Measurements from ENCODE around the gene ME3. TPM values are rescaled to one million over a fixed set of nuclear protein-coding genes. Genes with fewer than 3 reads are reported as not detected.

The ME3 gene
- total RNA-seq, 1 experiment from 2014 or later = 0.30 TPM

GRCh38 chr11:86396396-86396795 lies 276.0 kb downstream of the ME3 start:
- Histone ChIP-seq H3K9ac (ENCODE audit: low read length) (no peak overlapping the region), H3K4me1 (ENCODE audit: control insufficient read depth in 1 of 2, insufficient read depth in 2 of 2, low read length in 2 of 2) (no peaks in the 10 kb centered on the region), H3K36me3 (ENCODE audit: control insufficient read depth in 1 of 2, insufficient read depth in 2 of 2, low read length in 2 of 2) (no peaks in the 10 kb centered on the region), H3K27ac (ENCODE audit: low read depth, low read length) (no peak overlapping the region), H3K9me2 (ENCODE audit: insufficient read depth) (no peaks in the 10 kb centered on the region; the same call in 1 of the 2 replicates), H3K4me3 (replicated peaks in 1 of 2; ENCODE audit: low read depth in 1 of 2, low read length in 2 of 2) (no peak overlapping the region), H3K9me3 (ENCODE audit: control insufficient read depth in 1 of 2, insufficient read depth in 1 of 2, low read depth in 1 of 2, low read length in 2 of 2) (no peaks in the 10 kb centered on the region), H3K79me2 (ENCODE audit: insufficient read depth, low read length) (no peaks in the 10 kb centered on the region), H4K20me1 (ENCODE audit: insufficient read depth) (no peaks in the 10 kb centered on the region), H3K4me2 (ENCODE audit: low read length) (no peak overlapping the region), H3K27me3 (ENCODE audit: insufficient read depth, low read length) (no peaks in the 10 kb centered on the region), H2AFZ (ENCODE audit: low read depth, low read length, poor library complexity, severe bottlenecking) (no peak overlapping the region)
- no TSS peak for BruUV-seq (replicated peaks)
- ATAC-seq = no peak
- no peak for DNase-seq (ENCODE audit: low read depth, low spot score)
- intact Hi-C loops (cut with micrococcal nuclease) = no loop called here
- CTCF ChIA-PET = no interaction called here
- TF ChIP-seq CTCF (IDR thresholded peaks at IDR 0.05 in 2 of 3, conservative IDR thresholded peaks at IDR 0.05 in 1 of 3; ENCODE audit: borderline replicate concordance in 1 of 3, insufficient read depth in 1 of 3, low read depth in 2 of 3, low read length in 2 of 3) (no peak), EGR1 (IDR thresholded peaks at IDR 0.05; ENCODE audit: low read depth) (no peak), SRF (IDR thresholded peaks at IDR 0.05; ENCODE audit: low read depth) (no peak), JUND (IDR thresholded peaks at IDR 0.05) (no peak), ZBTB33 (IDR thresholded peaks at IDR 0.05; ENCODE audit: extremely low read depth, insufficient replicate concordance, low read length) (no peak), POLR2A (IDR thresholded peaks at IDR 0.05; ENCODE audit: borderline replicate concordance, extremely low read depth, insufficient read depth, insufficient read length) (no peak), ELF1 (IDR thresholded peaks at IDR 0.05; ENCODE audit: borderline replicate concordance, low read depth) (no peak), POLR2AphosphoS5 (IDR thresholded peaks at IDR 0.05; ENCODE audit: low read depth, low read length) (no peak), YY1 (IDR thresholded peaks at IDR 0.05; ENCODE audit: extremely low read depth, insufficient replicate concordance, low read depth, low read length) (no peak), RAD21 (IDR thresholded peaks at IDR 0.05; ENCODE audit: low read depth) (no peak), SP1 (IDR thresholded peaks at IDR 0.05; ENCODE audit: low read depth) (no peak), EZH2 (IDR thresholded peaks at IDR 0.05) (no peak), CBX3 (IDR thresholded peaks at IDR 0.05; ENCODE audit: low read depth) (no peak), ATF3 (IDR thresholded peaks at IDR 0.05) (no peak), MAX (IDR thresholded peaks at IDR 0.05) (no peak), SIN3A (IDR thresholded peaks at IDR 0.05; ENCODE audit: low read depth) (no peak), ZNF274 (IDR thresholded peaks at IDR 0.05; ENCODE audit: low read depth, low read length) (no peak), ZFX (IDR thresholded peaks at IDR 0.05) (no peak)
- POLR2A ChIA-PET = no interaction called here
- RAD21 ChIA-PET (ENCODE audit: low non-redundant PET in 1 of 2, low total read pairs in 2 of 2, uncharacterized antibody in 2 of 2, unreplicated experiment in 2 of 2) = no interaction called here

Data from HCT116 (cell line).